ENCODE measurements around the gene ROCK1.

The ROCK1 gene

DNA sequence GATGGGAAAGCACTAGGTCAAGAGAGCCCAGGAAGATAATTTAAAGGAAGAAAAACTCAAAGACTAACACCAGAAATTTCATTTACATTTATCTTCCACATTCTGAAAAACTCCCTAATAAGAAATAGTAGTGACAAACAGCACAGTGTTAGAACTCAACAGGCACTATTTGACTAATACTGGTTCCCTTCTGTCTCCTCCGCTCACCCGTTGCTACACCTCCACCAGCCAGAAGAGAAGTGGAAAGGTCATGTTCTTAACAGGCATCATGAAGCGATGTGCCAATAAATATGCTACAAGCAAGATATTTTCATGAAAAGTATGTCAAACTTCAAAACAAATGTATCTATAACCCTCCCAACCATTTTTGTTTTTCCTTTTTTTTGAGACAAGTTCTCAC lies 5.7 kb downstream of the ROCK1 start:
- DNase-seq (ENCODE audit: low spot score): no peak

DNA sequence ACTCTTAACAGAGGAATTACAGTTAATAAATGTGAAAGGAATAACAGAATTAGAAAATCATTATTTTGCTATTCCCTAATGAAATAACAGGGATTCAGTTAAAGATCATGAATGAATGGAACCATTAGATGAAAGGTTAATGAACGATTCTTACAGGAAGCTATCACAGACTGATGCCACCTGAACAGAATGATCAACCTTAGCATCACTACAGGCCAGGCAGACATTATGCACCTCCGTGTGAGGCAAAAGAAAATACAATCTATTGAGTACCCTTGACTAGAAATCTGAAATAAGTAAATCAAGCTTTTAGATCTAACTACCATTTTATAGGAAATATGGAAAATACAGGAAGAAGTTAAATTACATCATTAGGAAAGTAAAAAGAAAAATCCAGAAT lies 10.4 kb downstream of the ROCK1 start:
- no peak for DNase-seq (ENCODE audit: low spot score)

DNA sequence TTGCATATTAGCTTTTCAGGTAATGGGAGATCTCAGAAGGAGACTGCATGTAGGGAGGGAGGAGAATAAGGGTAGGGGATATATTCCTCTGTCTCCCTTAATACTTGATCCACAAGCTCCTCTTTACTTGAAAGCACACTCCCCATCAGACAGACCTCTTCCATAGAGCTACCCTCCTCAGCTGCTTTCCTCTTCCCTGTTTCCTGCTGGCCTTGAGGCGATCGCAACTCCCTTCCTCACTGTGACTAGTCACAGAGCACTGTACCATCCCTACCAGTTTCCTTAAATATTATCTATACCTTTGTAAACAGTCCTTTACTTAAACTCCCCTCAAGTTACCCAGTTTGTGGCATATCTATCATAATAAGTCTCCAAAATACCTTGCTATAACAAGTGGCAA lies 10.9 kb downstream of the ROCK1 start:
- DNase-seq (ENCODE audit: low spot score): no peak

DNA sequence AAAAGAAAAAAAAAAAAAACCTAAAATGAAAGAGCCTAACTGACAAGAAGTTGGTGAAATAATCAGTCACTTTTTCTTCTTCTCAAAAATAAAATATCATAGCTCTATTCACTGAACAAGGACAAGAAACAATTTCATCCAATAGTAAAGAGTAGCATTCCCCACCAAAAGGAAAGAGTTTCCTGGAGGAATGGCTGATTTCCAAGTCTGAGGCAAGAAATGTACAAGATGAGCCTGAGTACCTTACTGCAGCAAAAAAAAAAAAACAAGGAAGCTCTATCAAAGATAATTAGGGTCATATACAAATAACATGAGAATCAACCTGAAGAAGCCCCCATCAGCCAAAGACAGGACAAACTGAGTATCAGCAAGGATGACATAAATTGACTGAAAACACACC lies 11.5 kb downstream of the ROCK1 start:
- no peak for DNase-seq (ENCODE audit: low spot score)

DNA sequence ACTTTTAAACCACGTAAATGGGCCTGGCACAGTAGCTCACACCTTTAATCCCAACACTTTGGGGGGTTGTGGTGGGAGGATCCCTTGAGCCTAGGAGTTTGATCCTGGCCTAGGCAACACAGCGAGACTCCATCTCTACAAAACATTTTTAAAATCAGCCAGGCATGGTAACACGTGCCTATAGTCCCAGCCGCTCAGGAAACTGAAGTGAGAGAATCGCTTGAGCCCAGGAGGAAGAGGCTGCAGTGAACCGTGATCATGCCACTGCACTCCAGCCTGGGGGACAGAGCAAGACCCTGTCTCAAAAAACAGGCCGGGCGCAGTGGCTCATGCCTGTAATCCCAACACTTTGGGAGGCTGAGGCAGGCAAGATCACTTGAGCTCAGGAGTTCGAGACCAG lies 12.2 kb downstream of the ROCK1 start:
- DNase-seq (ENCODE audit: low spot score): no peak

DNA sequence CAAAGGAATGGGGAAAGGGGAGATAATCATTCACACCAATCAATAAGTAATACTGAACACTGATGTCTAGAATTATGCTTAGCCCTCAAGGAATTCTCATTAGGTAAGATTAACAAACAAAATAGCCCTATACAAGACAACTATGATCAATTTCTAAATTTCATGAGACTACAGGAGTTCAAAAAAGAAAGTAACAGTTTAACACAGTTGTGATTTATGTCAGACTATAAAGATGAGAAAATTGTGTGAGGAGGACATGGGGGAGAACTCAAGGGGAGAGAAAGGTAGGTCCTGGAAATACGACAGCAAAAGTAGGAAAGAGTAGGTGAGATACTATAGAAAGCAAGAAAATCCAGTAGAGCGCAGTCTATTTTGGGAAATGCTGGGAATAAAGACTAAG lies 14.9 kb downstream of the ROCK1 start:
- DNase-seq (ENCODE audit: low spot score): no peak

DNA sequence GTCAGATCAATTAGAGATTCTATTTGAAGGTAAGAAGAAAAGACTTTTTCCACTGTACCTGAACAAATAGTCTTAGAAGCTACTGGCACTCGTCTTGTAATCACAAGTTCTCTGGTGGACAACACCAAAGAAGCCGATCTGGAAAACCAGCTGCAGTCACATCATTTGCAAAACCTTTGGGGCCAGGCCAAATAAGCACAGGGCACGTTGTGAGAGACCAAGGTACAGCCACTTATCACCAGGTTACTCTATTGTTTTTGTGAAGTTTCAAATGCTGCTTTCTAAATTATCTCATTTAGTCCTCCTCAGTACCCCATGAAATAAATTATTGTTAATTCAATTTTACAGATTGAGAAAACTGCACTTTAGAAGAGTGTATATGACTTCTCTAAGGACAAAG lies 18.5 kb downstream of the ROCK1 start:
- DNase-seq (ENCODE audit: low spot score): no peak

DNA sequence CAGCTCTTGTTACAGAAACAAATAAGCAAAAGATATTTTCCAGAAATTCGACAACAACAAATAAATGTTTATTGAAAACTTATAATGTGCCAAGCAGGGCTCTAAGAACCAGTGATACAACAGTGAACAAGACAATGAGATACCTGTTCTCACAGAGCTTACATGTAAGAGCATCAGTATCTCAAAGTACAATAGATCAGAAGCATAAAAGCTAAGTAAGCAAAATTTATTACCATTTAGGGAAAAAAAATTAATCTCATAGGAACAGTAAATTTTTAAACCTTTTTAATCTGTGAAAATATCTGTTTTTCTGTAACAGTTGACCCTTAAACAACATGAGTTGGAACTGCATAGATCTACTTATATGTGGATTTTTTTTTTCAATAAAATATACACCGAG lies 20.9 kb downstream of the ROCK1 start:
- no peak for DNase-seq (ENCODE audit: low spot score)

DNA sequence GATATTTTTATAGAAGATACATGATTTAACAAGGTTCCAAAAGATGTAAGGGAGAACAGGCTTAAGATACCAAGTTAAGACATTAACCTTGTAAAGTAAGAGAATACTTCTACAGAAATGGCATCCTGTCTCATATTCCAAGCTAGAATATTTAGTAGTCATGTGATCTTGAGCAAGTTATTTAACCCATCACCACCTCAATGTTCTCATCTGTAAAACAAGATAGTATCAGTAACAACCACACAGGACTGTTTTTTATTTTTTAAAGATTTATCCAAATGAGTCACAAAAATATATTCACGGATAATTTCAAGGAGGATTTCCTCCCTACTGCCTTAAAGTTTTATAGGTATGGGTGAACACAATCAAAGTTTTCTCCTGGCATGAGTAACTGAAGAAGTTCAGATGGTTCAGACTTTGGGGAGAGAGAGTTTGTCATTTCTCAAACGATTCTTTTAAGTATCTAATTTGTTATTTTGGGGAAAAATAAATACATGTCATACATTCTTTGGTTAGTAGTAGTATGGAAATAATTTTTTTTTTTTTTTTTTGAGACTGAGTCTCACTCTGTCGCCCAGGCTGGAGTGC lies 25.9 kb downstream of the ROCK1 start:
- DNase-seq (ENCODE audit: low spot score): no peak

DNA sequence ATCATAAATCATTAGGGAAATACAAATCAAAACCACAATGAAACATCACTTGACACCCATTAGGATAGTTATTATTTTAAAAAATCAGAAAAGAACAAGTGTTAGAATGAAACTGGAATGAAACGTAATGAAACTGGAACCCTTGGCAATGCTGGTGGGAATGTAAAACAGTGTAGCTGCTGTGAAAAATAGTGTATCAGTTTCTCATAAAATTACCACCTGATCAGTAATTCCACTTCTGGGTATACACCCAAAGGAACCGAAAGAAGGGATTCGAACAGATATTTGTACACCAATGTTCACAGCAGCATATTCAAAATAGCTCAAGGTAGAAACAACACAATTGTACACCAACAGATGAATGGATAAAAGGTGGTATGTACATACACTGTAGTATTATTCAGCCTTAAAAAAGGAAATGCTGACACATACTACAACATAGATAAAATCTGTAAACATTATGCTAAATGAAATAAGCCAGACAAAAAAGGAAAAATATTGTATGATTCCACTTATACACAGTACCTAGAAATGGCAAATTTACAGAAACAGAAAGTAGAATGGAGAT lies 27.0 kb downstream of the ROCK1 start:
- DNase-seq (ENCODE audit: low spot score): no peak

DNA sequence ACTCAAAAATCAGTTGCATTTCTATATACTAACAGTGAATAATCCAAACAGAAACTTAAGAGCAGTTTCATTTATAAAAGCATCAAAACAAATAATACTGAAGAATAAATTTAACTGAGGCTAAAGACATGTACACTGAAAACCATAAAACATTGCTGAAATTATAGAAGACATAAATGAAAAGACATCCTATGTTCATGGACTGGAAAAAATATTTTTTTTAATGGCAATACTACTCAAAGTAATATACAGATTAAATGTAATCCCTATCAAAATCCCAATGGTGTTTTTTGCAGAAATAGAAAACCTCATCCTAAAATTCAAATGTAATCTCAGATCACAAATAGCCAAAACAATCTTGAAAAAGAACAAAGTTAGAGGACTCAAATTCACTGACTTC lies 28.6 kb downstream of the ROCK1 start:
- no peak for DNase-seq (ENCODE audit: low spot score)

DNA sequence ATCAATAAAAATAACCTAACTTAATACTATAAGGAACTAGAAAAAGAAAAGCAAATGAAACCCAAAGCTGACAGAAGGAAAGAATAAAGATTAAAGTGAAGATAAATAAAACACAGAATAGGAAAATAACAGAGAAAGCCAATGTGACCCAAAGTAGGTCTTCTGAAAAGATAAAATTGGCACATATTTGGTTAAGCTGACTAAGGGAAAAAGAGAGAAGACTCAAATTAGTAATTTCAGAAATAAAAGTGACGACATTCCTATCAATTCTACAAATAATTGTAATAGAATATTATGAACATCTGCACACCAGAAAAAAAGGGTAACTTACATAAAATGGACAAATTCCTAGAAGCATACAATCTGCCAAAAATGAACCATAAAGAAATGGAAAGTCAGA lies 30.2 kb downstream of the ROCK1 start:
- DNase-seq (ENCODE audit: low spot score): no peak

DNA sequence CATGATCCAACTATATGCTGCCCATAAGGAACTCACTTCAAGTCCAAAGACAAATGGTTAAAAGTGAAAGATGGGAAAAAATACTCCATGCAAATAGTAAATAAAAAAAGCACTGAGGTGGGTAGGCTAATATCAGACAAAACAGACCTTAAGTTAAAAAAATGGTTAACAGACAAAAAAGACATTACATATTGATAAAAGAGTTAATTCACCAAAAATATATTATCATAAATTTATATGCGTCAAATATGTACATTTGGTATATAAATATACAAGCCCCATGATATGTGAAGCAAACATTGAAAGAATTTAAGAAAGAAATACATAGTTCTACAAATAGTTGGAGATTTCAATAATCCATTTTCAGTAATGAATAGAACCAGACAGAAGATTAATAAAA lies 31.0 kb downstream of the ROCK1 start:
- no peak for DNase-seq (ENCODE audit: low spot score)

DNA sequence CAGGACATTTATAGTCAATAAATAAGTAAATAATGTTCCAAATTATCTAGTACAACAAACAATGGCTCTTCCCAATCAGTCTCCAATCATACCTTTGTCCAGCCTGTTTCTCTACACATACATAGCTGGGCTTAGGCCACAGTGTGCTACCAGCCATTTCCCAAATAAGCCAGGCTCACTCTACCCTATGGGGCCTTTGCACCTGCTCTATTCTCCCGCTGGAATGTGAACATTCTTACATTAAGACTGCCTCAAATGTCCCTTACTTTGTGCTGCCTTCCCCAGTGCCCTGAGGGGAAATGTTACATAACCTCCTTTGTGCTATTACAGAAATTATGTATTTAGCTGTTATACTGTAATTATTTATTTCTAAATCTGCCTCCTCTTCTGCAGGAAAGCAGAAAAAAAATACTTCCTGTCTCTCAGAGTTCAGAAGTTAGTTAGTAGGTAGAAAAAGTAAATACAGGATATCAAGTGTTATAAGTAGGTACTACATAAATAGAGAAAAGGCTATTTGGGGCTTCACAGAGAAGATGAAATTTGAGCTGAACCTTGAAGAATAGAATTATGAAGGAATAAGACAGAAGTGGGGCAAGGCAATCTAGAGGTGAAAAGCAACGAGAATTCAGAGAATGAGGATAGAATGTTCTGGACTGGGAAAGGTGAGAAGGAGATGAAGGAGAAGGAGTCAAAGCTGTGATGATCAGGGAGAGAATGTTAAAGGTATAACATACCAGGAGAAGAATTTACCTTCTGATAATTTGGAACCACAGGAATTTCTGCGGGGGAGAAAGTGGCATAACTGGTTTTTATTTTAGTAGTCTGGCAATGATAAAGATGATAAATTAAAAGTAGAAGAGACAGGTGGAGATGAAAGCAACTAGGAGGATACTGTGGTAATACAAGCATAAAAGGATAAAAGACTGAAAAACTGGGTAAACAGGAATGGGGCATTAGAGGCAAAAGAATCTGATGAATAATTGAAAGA lies 37.0 kb downstream of the ROCK1 start:
- no peak for DNase-seq (ENCODE audit: low spot score)

DNA sequence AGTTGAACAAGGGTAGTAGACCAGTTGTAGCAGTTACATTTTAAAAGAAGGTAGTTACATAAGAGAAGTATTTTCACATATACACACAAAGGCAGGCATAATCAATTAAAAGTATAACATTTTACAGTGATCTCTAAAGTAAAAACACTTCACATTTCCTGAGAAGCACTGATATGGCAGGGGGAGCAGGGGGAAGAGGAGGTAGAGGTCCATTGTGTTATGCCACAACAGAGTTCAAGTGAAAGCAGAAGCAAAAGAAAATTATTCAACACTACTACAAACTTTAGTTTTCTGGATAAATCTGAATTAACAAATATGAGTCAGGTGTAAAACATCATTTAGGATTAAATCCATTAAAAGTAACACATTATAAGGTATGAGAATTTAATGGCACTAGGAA lies 38.4 kb downstream of the ROCK1 start:
- no peak for DNase-seq (ENCODE audit: low spot score)

DNA sequence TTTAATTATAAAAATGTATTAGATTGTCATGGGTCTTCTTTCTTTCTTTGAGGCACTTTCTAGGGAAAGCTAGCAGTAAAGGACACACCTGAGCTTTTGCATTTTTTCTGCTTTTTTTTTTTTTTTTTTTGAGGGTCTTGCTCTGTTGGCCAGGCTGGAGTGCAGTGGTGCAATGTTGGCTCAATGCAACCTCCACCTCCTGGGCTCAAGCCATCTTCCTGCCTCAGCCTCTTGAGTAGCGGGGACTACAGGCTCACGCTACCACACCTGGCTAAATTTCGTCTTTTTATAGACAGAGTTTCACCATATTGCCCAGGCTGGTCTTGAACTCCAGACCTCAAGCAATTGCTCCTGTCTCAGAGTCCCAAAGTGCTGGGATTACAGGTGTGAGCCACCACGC lies 40.5 kb downstream of the ROCK1 start:
- DNase-seq (ENCODE audit: low spot score): no peak

DNA sequence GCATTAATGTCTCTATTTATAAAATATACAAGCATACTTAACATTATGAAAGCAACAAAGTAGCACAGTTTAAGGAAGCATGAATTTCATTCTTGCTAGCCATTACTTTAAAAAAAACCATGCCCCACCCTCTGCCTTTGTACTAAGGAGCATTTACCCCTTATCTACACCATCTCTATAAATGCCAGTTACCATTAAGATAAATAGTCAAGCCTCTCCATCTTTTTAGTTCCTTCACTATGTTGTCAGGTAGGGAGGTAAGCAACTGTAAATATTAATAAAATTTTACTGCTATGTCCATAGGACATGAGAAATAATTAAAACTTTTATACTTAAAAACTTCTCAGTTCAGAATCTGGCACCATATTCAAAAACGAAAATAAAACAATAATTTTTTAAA lies 42.1 kb downstream of the ROCK1 start:
- DNase-seq (ENCODE audit: low spot score): no peak

DNA sequence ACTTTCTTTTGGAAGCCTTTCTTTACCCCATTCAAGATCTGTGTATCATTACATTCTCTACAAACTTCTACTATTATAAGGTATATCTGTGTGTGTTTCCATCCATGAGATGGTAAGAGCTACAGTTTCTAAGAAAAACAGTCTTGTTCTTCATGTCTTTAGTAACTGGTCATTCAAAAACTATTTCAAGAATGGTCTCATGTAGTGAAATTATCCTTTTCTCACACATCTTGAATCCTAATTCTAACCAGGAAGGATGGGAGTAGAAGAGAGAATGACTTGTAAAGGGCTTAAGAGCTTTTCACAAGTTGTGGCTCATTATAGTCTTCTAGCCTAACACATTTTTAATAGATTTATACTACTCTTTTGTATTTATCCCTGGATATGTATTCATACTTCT lies 47.3 kb downstream of the ROCK1 start:
- no peak for DNase-seq (ENCODE audit: low spot score)

DNA sequence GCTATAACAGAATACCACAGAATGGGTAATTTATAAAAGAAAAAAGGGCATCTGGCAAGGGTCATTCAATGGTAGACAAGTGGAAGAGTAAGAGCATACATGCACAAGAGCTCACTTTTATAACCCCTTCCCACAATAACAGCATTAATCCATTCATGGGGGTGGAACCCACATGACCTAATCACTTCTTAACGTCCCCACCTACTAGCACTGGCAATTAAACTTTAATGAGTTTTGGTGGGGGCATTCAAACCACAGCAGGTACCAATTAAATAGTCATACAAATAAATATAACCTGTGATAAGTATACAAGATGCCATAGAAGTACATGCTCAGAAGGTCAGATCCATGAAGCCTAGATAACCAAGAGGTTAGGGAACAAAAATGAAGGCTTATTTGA lies 48.6 kb downstream of the ROCK1 start:
- DNase-seq (ENCODE audit: low spot score): no peak

DNA sequence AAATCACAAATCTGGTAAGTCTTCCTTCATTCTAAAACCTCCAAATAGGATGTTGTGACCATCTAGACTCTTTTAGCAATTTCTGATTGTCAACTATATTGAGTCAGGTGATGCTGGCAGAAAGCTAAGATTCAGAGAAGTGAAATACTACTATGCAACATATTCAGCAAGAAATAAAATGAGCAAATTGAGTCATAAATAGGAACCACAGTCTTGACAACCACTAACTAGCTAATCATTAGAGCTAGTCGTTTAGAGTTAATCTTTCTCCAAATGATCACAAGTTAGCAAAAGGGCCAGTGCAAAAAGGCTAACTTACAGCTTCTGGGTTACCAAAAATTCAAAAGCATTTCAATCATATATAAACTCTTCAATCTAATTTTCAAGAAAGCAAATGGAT lies 54.5 kb downstream of the ROCK1 start:
- DNase-seq (ENCODE audit: low spot score): no peak

DNA sequence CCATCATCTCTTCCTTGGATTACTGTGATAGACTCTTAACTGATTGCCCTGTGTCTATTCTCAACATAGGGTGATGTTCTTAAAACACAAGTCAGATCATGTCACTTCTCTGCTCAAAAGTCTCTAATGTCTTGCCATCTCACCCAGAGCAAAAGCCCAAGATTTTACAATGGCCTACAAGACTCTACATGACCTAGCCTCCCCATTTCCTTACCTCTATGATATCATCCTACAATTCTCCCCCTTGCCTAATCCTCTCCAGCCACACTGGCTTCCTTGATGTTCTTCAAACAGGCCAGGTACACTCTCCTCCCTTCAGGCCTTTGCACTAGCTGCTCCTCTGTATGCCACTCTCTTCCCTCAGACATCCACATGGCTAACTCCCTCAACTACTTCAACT lies 55.1 kb downstream of the ROCK1 start:
- DNase-seq (ENCODE audit: low spot score): no peak

DNA sequence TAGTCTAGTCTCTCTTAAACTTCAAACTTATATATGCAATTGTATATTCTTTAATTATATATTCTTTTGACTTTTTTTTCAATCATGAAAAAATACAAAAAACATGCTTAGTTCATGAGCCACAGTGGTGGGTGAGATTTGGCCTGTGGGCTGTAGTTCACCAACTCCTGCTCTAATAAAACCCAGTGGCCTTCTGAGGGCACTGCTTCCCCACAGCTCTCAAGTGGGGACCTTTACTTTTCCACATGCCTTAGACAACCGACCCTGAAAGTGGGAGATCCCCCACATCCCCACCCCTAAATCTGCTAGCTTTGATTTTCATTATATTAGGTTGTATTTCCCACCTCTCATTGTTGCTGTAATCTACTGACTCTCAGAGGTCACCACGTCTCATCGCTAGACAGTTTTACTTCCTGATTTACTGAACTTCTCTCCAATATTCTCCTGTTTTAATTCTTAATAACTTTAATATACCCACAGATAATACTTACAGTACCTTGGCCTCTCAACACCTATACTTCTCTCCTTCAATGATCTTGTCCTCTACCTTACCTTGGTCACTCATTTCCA lies 57.3 kb downstream of the ROCK1 start:
- no peak for DNase-seq (ENCODE audit: low spot score)

DNA sequence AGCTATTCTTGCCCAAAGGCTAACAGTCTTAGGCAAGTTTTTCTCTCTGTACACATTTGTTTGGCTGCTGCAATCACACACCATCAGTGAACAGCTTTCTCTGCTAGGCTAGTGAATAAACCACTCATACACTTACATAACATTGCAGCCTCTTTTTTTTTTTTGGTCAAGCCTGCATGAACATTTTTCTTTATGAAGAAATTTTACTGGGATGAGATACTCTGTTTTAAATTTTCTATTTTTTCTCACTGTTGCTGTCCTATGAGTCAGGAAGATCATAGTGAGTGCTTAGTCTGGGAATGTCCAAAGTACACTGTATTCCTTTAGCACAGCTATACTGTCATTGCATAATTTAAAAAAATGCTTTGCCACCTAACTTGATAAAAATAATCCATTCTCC lies 58.5 kb downstream of the ROCK1 start:
- DNase-seq (ENCODE audit: low spot score): no peak

Measured in CD4-positive, alpha-beta T cell treated with Interleukin-2 at 100 ng/mL for 4 hours (primary cell).